ENCODE results near the gene TRAF1. TPM values are rescaled to one million over a fixed set of nuclear protein-coding genes. Genes with fewer than 3 reads are reported as not detected.

TRAF1 gene
- total and polyA plus RNA-seq, 3 donors from 2014 or later = 3.9 to 8.6 (median 6.5) TPM

DNA sequence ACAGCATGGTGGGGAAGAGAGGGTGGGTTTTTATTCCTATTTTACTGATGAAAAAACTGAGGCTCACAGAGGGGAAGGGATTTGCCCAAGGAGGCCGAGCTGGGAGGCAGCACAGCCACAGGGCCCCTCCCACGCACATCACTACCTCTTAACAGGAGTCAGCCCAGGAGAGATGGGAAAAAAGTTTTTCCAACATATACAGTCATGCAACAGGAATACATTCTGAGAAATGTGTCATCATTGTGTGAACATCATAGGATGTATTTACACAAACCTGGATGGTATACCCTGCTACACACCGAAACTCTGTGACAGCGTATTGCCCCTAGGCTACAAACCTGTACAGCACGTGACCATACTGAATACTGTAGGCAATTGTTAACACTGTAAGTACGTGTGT is 11.6 kb downstream of the TRAF1 start:
- no peak for DNase-seq
- intact Hi-C loops (cut with DNase I; ENCODE audit: low total_unique reads) = no loop called here
- Histone ChIP-seq H3K9me3 (no peaks in the 10 kb centered on the region), H3K36me3 (ENCODE audit: low read depth, missing control alignments) (no peaks in the 10 kb centered on the region), H3K4me3 (no peak overlapping the region), H3K4me1 (peaks cover 26% of the 10 kb centered on the region), H3K27me3 (no peaks in the 10 kb centered on the region), H3K27ac (no peak overlapping the region)
- WGBS, 2 donors = 92 to 94% methylated on average over 6 of the region's 6 CpGs
- TF ChIP-seq, protein P1, sequence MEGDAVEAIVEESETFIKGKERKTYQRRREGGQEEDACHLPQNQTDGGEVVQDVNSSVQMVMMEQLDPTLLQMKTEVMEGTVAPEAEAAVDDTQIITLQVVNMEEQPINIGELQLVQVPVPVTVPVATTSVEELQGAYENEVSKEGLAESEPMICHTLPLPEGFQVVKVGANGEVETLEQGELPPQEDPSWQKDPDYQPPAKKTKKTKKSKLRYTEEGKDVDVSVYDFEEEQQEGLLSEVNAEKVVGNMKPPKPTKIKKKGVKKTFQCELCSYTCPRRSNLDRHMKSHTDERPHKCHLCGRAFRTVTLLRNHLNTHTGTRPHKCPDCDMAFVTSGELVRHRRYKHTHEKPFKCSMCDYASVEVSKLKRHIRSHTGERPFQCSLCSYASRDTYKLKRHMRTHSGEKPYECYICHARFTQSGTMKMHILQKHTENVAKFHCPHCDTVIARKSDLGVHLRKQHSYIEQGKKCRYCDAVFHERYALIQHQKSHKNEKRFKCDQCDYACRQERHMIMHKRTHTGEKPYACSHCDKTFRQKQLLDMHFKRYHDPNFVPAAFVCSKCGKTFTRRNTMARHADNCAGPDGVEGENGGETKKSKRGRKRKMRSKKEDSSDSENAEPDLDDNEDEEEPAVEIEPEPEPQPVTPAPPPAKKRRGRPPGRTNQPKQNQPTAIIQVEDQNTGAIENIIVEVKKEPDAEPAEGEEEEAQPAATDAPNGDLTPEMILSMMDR (IDR thresholded peaks at IDR 0.05) = no peak
- TF ChIP-seq POLR2A (IDR thresholded peaks at IDR 0.05) = no peak

- H3K4me1 ChIP-seq = peaks cover 21% of the 10 kb centered on the region
- WGBS, 2 donors = 40 to 91% methylated on average over 1 to 3 of the region's 3 CpGs
- DNase-seq = no peak
- intact Hi-C loops (cut with DNase I; ENCODE audit: low total_unique reads) = no loop called here
- no peak overlapping the region for H3K4me3 ChIP-seq
- H3K9me3 ChIP-seq = no peaks in the 10 kb centered on the region
- TF ChIP-seq POLR2A (IDR thresholded peaks at IDR 0.05) = no peak
- TF ChIP-seq, protein P1 (IDR thresholded peaks at IDR 0.05) = no peak
- H3K36me3 ChIP-seq (ENCODE audit: low read depth, missing control alignments) = no peaks in the 10 kb centered on the region
- no peak overlapping the region for H3K27ac ChIP-seq
- H3K27me3 ChIP-seq = no peaks in the 10 kb centered on the region
Measured at GRCh38 chr9:120914396-120914795, 12.2 kb downstream of the TRAF1 start.

DNA sequence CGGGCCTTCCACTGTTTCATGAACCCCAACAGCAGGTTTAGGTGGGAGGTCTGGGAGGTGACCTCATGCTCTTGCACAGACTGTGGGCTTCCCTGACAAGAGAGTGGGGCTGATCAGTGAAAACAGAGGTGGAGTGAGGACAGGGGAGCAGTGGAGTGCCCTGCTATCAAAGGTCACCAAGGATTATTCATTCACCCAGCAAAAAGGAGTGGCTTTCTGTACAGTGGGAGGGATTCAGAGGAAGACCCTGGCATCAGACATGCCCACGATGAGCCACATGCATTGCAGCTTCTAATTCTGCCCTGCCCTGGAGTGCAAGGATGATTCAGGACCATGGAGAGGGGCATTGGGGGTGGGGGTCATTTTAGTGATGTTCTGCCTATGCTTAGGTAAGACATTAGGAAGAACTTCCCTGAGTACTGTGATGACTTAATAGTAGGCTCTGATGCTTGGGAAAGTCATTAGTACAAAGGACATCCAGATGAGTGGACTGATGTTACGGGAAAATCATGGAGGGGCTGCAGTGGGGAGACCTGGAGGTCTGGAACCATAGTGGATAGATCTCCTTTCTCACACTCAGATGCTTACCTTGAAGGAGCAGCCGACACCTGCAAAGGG is 12.8 kb downstream of the TRAF1 start:
- intact Hi-C loops (cut with DNase I; ENCODE audit: low total_unique reads) = no loop called here
- TF ChIP-seq, protein P1 (IDR thresholded peaks at IDR 0.05) = no peak
- no peak for TF ChIP-seq POLR2A (IDR thresholded peaks at IDR 0.05)
- Histone ChIP-seq H3K4me1 (peaks cover 16% of the 10 kb centered on the region), H3K4me3 (no peak overlapping the region), H3K27me3 (no peaks in the 10 kb centered on the region), H3K27ac (no peak overlapping the region), H3K9me3 (no peaks in the 10 kb centered on the region), H3K36me3 (ENCODE audit: low read depth, missing control alignments) (no peaks in the 10 kb centered on the region)
- WGBS, 2 donors = 64 to 88% methylated on average over 1 to 4 of the region's 4 CpGs
- no peak for DNase-seq

GRCh38 chr9:120912958-120913646 is 13.5 kb downstream of the TRAF1 start:
- Histone ChIP-seq H3K27ac (no peak overlapping the region), H3K27me3 (no peaks in the 10 kb centered on the region), H3K36me3 (ENCODE audit: low read depth, missing control alignments) (no peaks in the 10 kb centered on the region), H3K4me3 (no peak overlapping the region), H3K4me1 (peaks cover 12% of the 10 kb centered on the region), H3K9me3 (no peaks in the 10 kb centered on the region)
- TF ChIP-seq, protein P1 (IDR thresholded peaks at IDR 0.05) = no peak
- TF ChIP-seq POLR2A (IDR thresholded peaks at IDR 0.05) = no peak
- 61 to 68% methylated on average over 6 to 13 of the region's 13 CpGs for WGBS, 2 donors
- no peak for DNase-seq
- intact Hi-C loops (cut with DNase I; ENCODE audit: low total_unique reads) = no loop called here

Data from testis (tissue), 3 donors.